AG04449 (cell line): ENCODE data around the gene SLC20A1.
A peak's percentile ranks its signal among the peaks of the same experiment; 100 is the strongest.

Experiments used
- CTCF ChIA-PET: fragments of 350-600 bp; formaldehyde crosslinking; extraction: SDS; loops from one replicate; lab custom pipeline; 2021; ENCODE audit warnings: antibody characterized with exemption; lab: Yijun Ruan, JAX
- POLR2A ChIA-PET: fragments of 400-600, 350-600 bp; formaldehyde crosslinking; extraction: SDS; loops from one replicate; lab custom pipeline; 2020; ENCODE audit warnings: antibody characterized with exemption, inconsistent platforms; lab: Yijun Ruan, JAX
- DNase-seq: peaks from one replicate; pipeline ENCODE4 v3.0.0-alpha.2; 2010; ENCODE audit warnings: low read depth, low spot score
- H3K4me3 ChIP-seq: 2 replicates; pipeline ENCODE4 v1.5.1; 2011; ENCODE audit warnings: low read depth, mild to moderate bottlenecking, control low read depth, low read length
- TF ChIP-seq, protein P1 (sequence below): IDR thresholded peaks from one replicate; pipeline ENCODE4 v1.5.1; 2011; ENCODE audit warnings: mild to moderate bottlenecking, moderate library complexity, low read length, control low read depth, inconsistent platforms; ENCODE audit not compliant: insufficient read depth; ENCODE audit errors: missing control alignments

SLC20A1 gene

DNA sequence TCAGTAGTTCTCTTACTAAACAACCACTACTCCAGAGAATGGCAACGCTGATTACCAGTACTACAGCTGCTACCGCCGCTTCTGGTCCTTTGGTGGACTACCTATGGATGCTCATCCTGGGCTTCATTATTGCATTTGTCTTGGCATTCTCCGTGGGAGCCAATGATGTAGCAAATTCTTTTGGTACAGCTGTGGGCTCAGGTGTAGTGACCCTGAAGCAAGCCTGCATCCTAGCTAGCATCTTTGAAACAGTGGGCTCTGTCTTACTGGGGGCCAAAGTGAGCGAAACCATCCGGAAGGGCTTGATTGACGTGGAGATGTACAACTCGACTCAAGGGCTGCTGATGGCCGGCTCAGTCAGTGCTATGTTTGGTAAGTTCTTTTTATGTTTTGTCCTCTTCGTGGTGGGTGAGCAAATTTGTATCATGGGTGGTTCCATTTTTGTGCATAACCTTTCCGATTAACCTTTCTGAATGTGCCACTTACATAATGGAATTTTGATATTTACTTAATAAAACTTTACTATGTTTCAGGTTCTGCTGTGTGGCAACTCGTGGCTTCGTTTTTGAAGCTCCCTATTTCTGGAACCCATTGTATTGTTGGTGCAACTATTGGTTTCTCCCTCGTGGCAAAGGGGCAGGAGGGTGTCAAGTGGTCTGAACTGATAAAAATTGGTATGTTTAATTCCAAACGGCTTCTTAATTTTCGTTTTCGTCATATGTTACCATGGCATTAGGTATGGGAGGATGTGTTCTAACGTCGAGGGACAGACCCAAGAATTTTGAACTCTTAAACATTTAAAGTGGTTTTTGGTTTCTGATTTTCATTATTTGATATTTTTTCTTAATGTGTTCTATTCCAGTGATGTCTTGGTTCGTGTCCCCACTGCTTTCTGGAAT is 1.3 kb downstream of the SLC20A1 start:
- CTCF ChIA-PET: interaction anchor here (0.8 to 8.7 kb wide), 7 partner anchors 9 to 47 kb away, joined by 3 to 133 read pairs (median 3); no protein-coding TSS in a partner anchor
- peak overlapping the region; percentile 88 for H3K4me3 ChIP-seq
- POLR2A ChIA-PET: interaction anchor here (0.9 to 4.4 kb wide), 7 partner anchors 8 to 300 kb away, joined by 3 to 102 read pairs (median 6); no protein-coding TSS in a partner anchor
- DNase-seq: no peak
- TF ChIP-seq, protein P1, sequence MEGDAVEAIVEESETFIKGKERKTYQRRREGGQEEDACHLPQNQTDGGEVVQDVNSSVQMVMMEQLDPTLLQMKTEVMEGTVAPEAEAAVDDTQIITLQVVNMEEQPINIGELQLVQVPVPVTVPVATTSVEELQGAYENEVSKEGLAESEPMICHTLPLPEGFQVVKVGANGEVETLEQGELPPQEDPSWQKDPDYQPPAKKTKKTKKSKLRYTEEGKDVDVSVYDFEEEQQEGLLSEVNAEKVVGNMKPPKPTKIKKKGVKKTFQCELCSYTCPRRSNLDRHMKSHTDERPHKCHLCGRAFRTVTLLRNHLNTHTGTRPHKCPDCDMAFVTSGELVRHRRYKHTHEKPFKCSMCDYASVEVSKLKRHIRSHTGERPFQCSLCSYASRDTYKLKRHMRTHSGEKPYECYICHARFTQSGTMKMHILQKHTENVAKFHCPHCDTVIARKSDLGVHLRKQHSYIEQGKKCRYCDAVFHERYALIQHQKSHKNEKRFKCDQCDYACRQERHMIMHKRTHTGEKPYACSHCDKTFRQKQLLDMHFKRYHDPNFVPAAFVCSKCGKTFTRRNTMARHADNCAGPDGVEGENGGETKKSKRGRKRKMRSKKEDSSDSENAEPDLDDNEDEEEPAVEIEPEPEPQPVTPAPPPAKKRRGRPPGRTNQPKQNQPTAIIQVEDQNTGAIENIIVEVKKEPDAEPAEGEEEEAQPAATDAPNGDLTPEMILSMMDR: no peak

DNA sequence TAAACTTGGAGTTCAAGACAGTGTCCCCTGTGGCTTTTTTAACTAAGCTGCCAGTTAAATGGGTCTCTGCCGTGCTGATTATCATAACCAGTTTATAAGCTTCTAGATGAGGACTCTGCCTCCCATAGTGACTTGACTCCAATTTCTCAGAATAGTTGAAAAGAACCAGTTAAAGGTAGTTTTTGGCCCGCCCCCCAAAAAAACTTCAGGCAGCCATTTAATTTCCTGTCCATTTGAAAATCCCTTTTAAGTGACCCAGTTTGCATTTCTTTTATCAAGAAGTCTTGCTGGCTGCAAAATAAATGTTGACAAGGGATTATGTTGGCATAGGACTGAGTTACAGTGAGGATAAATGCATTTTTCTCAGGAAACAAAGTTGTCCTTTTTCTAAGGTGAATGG is 2.3 kb downstream of the SLC20A1 start:
- ChIA-PET CTCF (interaction anchor here (0.7 to 8.7 kb wide), 5 partner anchors 8 to 48 kb away, joined by 3 to 133 read pairs (median 4); no protein-coding TSS in a partner anchor), POLR2A (interaction anchor here (1.3 to 4.4 kb wide), 2 partner anchors 9 to 20 kb away, joined by 3 to 102 read pairs; no protein-coding TSS in a partner anchor)
- TF ChIP-seq, protein P1: no peak
- DNase-seq: no peak
- peak overlapping the region; percentile 88 for H3K4me3 ChIP-seq

DNA sequence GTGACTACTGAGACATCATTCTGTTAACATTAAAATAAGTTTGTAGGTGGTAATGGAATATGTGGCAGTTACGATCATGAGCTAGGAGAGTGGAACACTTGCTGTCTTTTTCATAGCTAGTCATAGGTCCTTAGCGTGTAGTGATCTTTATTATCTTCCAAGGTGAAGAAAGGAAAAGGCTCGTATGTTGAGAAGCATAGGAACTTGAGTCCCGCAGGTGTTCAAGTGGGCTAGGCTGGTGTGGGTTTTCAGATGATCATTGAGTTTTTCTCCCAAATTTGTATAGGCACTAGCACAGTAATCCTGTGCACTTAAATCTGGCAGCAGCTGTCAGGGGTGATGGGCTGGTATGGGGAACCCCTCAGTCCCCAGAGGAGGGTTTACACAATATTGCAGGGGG is 10.9 kb downstream of the SLC20A1 start:
- ChIA-PET POLR2A (interaction anchor here (0.6 to 1.5 kb wide), 4 partner anchors 9 to 31 kb away, joined by 3 to 9 read pairs (median 4); partner anchors contain the start of gene SLC20A1), CTCF (interaction anchor here (0.6 to 4.6 kb wide), 7 partner anchors 9 to 69 kb away, joined by 3 to 18 read pairs (median 4); no protein-coding TSS in a partner anchor)
- DNase-seq: no peak
- H3K4me3 ChIP-seq: no peak overlapping the region
- TF ChIP-seq, protein P1: no peak

DNA sequence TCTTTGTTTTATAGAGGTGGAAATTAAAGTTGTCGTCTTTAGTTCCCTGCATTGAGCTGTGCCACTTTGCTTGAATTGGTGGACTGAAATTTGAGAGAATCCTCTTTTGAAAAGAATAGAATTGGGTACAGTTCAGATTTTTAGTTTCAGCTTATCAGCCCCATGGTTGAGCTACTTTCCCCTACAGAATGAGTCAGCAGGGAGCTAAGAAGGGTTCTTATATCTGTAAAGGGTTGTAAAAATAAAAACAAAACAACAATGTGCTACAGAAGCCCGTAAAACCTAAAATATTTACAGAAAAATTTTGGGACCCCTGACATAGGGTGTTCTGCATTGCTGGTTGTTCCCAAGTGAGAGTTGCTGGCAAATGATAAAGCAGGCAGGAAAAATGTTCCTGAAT is 12.6 kb downstream of the SLC20A1 start:
- DNase-seq: no peak
- ChIA-PET CTCF (interaction anchor here (0.9 to 4.6 kb wide), 8 partner anchors 12 to 67 kb away, joined by 3 to 18 read pairs (median 4); no protein-coding TSS in a partner anchor), POLR2A (interaction anchor here (0.7 to 1.9 kb wide), 3 partner anchors 9 to 52 kb away, joined by 3 to 7 read pairs (median 6); partner anchors contain the start of gene SLC20A1)
- H3K4me3 ChIP-seq: no peak overlapping the region
- TF ChIP-seq, protein P1: no peak

DNA sequence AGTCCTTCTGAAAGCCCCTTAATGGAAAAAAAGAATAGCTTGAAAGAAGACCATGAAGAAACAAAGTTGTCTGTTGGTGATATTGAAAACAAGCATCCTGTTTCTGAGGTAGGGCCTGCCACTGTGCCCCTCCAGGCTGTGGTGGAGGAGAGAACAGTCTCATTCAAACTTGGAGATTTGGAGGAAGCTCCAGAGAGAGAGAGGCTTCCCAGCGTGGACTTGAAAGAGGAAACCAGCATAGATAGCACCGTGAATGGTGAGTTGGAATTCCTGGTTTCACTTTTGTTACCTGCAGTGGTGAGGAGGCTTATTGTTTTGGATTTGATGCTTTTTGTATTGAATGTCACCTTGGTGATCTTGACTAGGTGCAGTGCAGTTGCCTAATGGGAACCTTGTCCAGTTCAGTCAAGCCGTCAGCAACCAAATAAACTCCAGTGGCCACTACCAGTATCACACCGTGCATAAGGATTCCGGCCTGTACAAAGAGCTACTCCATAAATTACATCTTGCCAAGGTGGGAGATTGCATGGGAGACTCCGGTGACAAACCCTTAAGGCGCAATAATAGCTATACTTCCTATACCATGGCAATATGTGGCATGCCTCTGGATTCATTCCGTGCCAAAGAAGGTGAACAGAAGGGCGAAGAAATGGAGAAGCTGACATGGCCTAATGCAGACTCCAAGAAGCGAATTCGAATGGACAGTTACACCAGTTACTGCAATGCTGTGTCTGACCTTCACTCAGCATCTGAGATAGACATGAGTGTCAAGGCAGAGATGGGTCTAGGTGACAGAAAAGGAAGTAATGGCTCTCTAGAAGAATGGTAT is 13.3 kb downstream of the SLC20A1 start:
- TF ChIP-seq, protein P1: no peak
- ChIA-PET CTCF (interaction anchor here (0.9 to 4.6 kb wide), 10 partner anchors 12 to 69 kb away, joined by 3 to 18 read pairs (median 3); no protein-coding TSS in a partner anchor), POLR2A (interaction anchor here (0.5 to 1.9 kb wide), 4 partner anchors 8 to 82 kb away, joined by 3 to 7 read pairs (median 4); partner anchors contain the start of gene SLC20A1)
- no peak for DNase-seq
- H3K4me3 ChIP-seq: no peak overlapping the region
